CD4-positive, alpha-beta T cell treated with Interleukin-17A for 1 hour (primary cell): ENCODE measurements around the gene DELE1.
"Not testable (repeated sequence)": the region's sequence is repeated elsewhere in the genome, so short reads cannot be mapped to it uniquely, and the experiment has no call there.

Experiments
- DNase-seq: peaks from one replicate; pipeline ENCODE4 v3.0.0-alpha.2; 2020

DELE1 gene

DNA sequence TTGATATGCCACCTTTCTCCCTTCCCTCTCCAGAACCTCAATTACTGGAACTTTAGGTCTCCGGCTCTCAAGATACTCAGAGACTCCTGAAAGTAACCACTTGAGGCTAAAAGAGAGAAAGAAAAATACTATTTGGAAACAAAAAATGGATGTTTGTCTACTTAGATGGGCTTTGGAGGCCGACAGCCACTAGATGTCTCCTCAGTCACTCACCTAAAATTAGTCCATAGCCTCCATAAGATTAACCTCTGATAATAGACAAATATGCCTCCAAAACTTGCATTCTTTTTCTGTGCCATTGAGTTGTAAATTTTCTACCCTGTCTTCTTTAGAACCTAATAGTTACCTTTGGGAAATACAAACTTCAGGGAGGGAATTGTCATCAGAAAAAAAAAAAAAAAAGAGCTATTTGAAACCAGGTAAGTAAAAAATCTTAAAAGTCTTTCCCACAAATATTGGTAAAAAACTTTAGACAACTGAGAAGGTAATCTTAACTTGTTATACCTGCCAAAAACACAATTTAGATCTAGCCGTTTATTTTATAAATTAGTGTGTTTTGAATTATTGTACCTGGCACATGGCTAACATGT, 34.3 kb upstream of the DELE1 start:
- peak; percentile 6 for DNase-seq

DNA sequence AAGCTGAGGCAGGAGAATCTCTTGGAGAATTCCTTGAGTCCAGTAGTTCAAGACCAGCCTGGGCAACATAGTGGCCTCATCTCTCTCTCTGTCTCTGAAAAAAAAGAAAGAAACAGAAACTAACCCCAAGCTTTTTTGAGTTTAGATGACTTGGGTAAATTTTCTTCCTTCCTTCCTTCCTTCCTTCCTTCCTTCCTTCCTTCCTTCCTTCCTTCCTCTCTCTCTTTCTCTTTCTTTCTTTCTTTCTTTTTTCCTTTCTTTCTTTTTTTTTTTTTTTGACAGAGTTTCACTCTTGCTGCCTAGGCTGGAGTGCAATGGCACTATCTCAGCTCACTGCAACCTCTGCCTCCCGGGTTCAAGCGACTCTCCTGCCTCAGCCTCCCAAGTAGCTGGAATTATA, 33.2 kb upstream of the DELE1 start:
- not testable (repeated sequence) for DNase-seq

DNA sequence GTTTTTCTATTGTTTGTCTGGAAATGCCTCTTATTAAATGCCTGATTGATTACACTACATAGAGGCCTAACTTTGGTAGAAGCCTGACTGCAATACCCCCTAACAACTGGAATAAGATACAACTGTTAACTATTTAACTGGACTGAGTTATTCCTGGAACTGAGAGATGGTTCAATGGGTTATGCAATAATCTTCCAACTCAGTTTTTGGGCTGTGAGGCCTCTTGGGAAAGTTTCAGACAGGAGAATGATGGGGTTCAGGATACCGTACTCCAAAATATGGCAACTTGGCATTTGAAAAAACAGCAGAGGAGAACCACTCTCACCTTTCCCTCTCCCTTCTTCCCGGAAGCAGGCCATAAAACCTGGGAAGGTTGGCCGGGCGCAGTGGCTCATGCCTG, 26.2 kb upstream of the DELE1 start:
- DNase-seq, result no peak

- DNase-seq, result no peak
These were observed 25.1 kb upstream of the DELE1 start for GRCh38 chr5:141898448-141899049.

- DNase-seq, result no peak
These were observed 21.5 kb upstream of the DELE1 start for GRCh38 chr5:141902015-141902814.

GRCh38 chr5:141903261-141903660, 20.4 kb upstream of the DELE1 start:
- no peak for DNase-seq

DNA sequence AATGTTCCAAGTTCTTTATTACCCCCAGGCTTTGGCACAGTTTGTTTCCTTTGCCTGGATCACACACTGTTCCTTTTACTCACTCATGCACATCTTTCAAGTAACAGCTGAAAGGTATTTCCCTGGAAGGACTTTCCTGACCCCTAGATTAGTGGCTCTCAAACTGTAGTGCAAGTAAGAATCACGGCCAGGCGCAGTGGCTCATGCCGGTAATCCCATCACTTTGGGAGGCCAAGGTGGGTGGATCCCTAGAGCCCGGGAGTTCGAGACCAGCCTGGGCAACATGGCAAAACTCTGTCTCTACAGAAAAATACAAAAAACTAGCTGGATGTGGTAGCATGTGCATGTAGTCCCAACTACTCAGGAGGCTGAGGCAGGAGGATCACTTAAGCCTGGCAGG, 19.1 kb upstream of the DELE1 start:
- DNase-seq, result no peak

- no peak for DNase-seq
These were observed 17.2 kb upstream of the DELE1 start for GRCh38 chr5:141906517-141906916.

GRCh38 chr5:141906972-141907371, 16.7 kb upstream of the DELE1 start:
- no peak for DNase-seq

- no peak for DNase-seq
These were observed 14.9 kb upstream of the DELE1 start for GRCh38 chr5:141908796-141909195.

DNA sequence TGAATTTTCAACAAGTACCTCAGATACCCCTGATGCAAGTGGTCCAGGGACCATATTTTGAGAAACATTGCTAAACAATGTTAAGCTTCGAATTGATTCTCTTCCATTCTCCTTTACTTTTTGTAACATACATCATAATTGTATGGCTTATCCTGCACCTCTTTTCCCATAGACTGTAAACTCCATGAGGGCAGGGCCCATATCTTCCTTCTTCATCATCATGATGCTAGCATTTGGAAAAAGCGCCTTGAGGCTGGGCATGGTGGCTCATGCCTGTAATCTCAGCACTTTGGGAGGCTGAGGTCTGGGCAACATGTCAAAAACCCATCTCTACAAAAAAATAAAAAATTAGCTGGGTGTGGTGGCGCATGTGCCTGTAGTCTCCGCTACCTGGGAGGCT, 14.5 kb upstream of the DELE1 start:
- DNase-seq, result no peak

GRCh38 chr5:141910271-141910673, 13.4 kb upstream of the DELE1 start:
- no peak for DNase-seq

DNA sequence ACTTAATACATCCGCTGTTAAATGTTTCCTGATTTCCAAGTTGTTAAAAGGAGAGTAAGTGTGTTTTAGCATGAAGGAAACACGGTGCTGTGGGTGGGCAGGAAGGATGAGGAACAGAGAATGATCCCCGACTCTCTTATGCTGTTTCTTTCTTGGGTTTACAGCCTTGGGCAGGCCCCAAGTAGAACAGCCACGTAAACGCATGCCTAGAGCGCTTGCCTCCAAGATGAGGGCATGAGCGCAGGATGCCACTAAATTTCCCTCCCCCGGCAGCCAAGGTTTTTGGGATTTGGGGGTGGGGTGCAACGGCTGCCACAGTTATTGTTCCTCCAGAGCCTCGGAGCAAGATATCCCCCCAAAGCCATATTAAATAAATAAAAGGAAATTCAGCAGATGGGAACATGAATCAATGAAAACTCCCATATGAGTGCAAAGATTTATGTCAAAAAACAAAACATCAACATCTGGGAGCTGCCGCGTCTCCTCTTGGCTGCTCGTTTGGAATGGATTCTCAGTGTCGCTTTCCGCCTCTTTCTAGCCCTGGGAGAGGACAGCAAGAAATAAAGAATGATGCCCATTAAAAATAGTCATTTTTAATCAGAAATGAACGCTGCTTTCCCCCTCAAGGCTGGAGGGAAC, 10.0 kb upstream of the DELE1 start:
- DNase-seq, result no peak

GRCh38 chr5:141914199-141914743, 9.4 kb upstream of the DELE1 start:
- peak; percentile 3 for DNase-seq

GRCh38 chr5:141914797-141915196, 8.9 kb upstream of the DELE1 start:
- no peak for DNase-seq

GRCh38 chr5:141915881-141916336, 7.8 kb upstream of the DELE1 start:
- no peak for DNase-seq

DNA sequence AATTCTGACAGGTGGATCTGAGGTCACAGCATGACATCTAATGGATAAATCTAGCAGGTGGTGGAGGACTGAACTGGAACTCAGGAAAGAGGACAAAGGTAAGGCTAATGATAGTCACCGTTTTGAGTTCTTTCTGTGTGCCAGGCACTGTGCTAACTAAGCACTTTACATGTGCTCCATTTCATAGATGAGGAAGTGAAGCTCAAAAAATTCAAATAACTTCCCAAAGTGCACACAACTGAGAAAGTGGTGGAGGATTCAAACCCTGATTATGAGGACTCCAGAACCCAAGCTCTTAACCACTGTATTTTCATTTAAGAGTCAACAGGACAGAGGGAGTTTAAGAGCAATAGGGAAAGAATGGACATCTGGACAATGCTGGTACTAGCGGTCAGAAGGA, 7.1 kb upstream of the DELE1 start:
- DNase-seq, result no peak

- DNase-seq, result no peak
These were observed 5.9 kb upstream of the DELE1 start for GRCh38 chr5:141917760-141918159.

DNA sequence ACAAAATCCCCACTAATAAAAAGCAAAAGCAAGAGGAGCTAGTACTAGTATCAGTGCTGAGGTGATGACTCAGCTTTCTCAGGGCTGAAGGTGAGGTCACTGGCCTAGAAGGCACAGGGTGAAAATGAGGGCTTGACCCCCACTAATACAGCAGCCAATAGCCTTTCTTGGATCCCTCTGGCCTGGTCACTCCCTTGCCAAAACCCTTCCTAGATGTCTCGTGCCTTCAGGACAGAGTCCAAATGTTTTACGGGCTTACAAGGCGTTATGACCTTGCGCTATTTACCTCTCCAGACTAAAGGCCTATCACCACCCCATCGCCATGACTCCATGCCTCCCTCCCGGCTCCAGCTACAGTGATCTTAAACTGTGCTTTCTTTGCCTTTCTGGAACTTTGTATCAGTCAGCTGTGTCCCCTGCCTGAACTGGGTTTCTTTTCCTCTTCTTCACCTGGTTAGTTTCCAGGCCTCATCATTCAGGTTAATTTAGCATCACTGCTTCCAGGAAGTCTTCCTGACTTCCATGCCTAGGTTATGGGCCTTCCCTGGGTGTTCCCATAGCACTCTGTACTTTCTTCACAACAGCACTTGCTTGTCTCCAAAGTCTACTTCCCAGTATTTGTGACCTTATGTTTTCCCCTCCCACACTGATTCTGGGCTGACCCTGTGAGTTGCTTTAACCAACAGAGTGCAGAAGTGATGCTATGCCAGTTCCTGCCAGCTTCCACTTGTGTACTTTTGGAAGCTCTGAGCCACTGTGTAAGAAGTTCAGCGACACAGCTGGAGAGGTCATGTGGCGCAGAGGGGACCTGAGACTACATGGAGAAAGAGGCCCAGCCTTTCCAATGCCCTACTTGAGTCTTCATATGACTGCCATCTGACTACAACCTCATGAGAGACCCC, 4.2 kb upstream of the DELE1 start:
- no peak for DNase-seq

DNA sequence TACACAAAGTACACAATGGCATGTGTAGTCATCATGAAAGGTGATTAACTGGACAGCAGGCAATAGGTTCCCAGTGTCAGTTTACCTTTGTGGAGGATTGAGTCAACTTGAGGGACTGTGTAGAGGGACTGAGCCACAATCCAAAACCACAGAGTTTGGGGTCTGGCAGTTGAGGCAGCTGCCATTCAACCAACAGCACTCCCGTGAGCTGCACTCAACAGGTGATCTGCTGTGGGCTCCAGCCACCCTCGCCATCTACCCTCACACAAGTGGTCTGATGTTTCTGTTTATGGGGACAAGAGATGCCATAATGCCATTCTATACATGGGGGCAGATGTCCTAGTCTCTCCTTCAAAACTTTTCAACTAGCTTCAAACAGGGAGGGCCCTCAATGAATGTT, 2.9 kb upstream of the DELE1 start:
- no peak for DNase-seq

DNA sequence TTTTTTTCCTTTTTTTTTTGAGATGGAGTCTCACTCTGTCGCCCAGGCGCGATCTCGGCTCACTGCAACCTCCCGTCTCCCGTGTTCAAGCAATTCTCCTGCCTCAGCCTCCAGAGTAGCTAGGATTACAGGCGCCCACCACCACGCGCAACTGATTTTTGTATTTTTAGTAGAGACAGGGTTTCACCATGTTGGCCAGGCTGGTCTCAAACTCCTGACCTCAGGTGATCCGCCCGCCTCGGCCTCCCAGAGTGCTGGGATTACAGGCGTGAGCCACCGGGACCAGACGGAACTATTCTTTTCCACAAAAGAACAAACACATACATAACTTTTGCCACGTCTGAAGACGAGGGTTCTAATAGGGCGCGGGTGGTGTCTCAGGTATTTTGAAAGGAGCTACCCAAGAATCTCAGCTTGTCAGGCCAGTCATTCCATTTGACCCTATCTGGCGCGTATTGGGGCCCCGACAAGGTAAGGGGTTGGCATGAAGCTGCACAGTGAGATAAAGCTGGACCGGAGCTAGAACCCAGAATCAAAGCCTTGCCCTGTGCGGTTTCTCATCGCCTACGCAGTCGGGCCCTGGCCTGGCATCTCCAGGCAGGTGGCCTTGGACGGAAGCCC, 734 bp upstream of the DELE1 start:
- DNase-seq, result not testable (repeated sequence)

- no peak for DNase-seq
These were observed 2.8 kb downstream of the DELE1 start for GRCh38 chr5:141926434-141926833.
